Gastrocnemius medialis (tissue), 4 donors: ENCODE measurements around the gene GCGR. TPM values are rescaled to one million over a fixed set of nuclear protein-coding genes. Genes with fewer than 3 reads are reported as not detected.

Experiments used
- ATAC-seq, 2 donors: fragments of 150-250 bp; one replicate each; pipeline ENCODE4 v1.9.1; 2016
- DNase-seq, 2 donors: peaks; one replicate each; pipeline ENCODE4 v3.0.0-alpha.2; 2019
- H3K27ac ChIP-seq, 4 donors: fragments of 200-600 bp; sonication (generic); 1 replicate in 1 of 4; 2 replicates in 3 of 4; pipeline ENCODE4 v1.5.1; 2016 to 2018; ENCODE audit warnings: mild to moderate bottlenecking in 2 of 4, moderate library complexity in 1 of 4
- H3K27me3 ChIP-seq, 3 donors: fragments of 200-600 bp; sonication (generic) in 2 of 3; 1 replicate in 1 of 3; 2 replicates in 2 of 3; pipeline versions ENCODE4 v1.5.1 to v1.6.0; 2016 to 2019; ENCODE audit warnings: mild to moderate bottlenecking in 1 of 3, moderate library complexity in 1 of 3
- H3K36me3 ChIP-seq, 2 donors: fragments of 200-600 bp; sonication (generic) in 1 of 2; one replicate each; pipeline ENCODE4 v1.5.1; 2017 to 2018
- H3K4me1 ChIP-seq, 2 donors: fragments of 200-600 bp; sonication (generic) in 1 of 2; one replicate each; pipeline ENCODE4 v1.5.1; 2016 to 2017; ENCODE audit warnings: mild to moderate bottlenecking in 2 of 2
- H3K4me3 ChIP-seq, 4 donors: fragments of 200-600 bp; sonication (generic) in 3 of 4; 1 replicate in 1 of 4; 2 replicates in 3 of 4; pipeline ENCODE4 v1.5.1; 2016 to 2019; ENCODE audit warnings: mild to moderate bottlenecking in 2 of 4
- H3K9me3 ChIP-seq, 3 donors: fragments of 200-600 bp; sonication (generic) in 2 of 3; 1 replicate in 1 of 3; 2 replicates in 2 of 3; pipeline ENCODE4 v1.5.1; 2016 to 2019
- CTCF ChIP-seq, 5 experiments: fragments of 450-650 bp in 3 of 5; fragments of 200-600 bp in 2 of 5; sonication (generic) in 2 of 5; IDR thresholded peaks in 4 of 5; conservative IDR thresholded peaks in 1 of 5; 1 replicate in 4 of 5; 2 replicates in 1 of 5; pipeline ENCODE4 v1.5.1; 2016 to 2019; ENCODE audit warnings: antibody characterized with exemption in 5 of 5, mild to moderate bottlenecking in 3 of 5, moderate library complexity in 3 of 5
- POLR2A ChIP-seq, 2 donors: fragments of 450-650 bp; IDR thresholded peaks; one replicate each; pipeline ENCODE4 v1.6.1; 2017; ENCODE audit warnings: antibody characterized with exemption in 2 of 2, mild to moderate bottlenecking in 2 of 2, moderate library complexity in 2 of 2
- in situ Hi-C, 4 donors: fragments of 200-750 bp; cut with MboI; loops; one replicate each; pipeline versions ENCODE4 v1.15.0 to v1.8.0; 2017; ENCODE audit warnings: low sequenced_read_pairs in 4 of 4
- intact Hi-C: fragments of 100-400 bp; cut with DNase I; formaldehyde crosslinking; loops from one replicate; pipeline ENCODE4 v1.15.1; 2023; ENCODE audit warnings: low total_unique reads
- total RNA-seq, 4 donors: library from RNA; depleted of rRNA; stranded (reverse); fragments of >200 nt; gene quantifications; one replicate each; pipeline versions ENCODE4 v1.1.0 to v1.2.3, GENCODE V29; 2016

The GCGR gene
- total RNA-seq, 4 donors from 2014 or later = 0.29 TPM; not detected in 3

- intact Hi-C loops = loop anchor here (1.0 kb wide), 2 partner anchors 34 to 122 kb away; no protein-coding TSS in a partner anchor
- H3K9me3 ChIP-seq = no peaks in the 10 kb centered on the region
- TF ChIP-seq CTCF (IDR thresholded peaks at IDR 0.05 in 4 of 5, conservative IDR thresholded peaks at IDR 0.05 in 1 of 5) (peak in 3 of 5 experiments; percentile 13 to 51 (median 25)), POLR2A (IDR thresholded peaks at IDR 0.05) (no peak)
Measured at GRCh38 chr17:81854974-81855774, 51.2 kb downstream of the GCGR start.

GRCh38 chr17:81858170-81858966 lies 54.4 kb downstream of the GCGR start:
- in situ Hi-C loops (loop anchor here in 1 of 4 donors (5.0 kb wide), 1 partner anchor 36 kb away; no protein-coding TSS in a partner anchor), intact Hi-C loops (no loop called here)
- peaks cover 43 to 57% of the 10 kb centered on the region in 2 donors for H3K4me1 ChIP-seq
- ATAC-seq = no peak
- TF ChIP-seq POLR2A (IDR thresholded peaks at IDR 0.05) = peak in 1 of 2 donors; percentile 34
- no peak for TF ChIP-seq CTCF (IDR thresholded peaks at IDR 0.05 in 4 of 5, conservative IDR thresholded peaks at IDR 0.05 in 1 of 5)
- peak overlapping the region; percentile 56 to 94 (median 72) for H3K4me3 ChIP-seq
- DNase-seq = no peak
- peak overlapping the region; percentile 86 to 98 (median 92) for H3K27ac ChIP-seq
- no peaks in the 10 kb centered on the region for H3K9me3 ChIP-seq
- H3K27me3 ChIP-seq = no peaks in the 10 kb centered on the region
- H3K36me3 ChIP-seq = peaks cover 0 to 39% of the 10 kb centered on the region in 2 donors

More at GRCh38 chr17:81854974-81855774, 51.2 kb downstream of the GCGR start:
- Histone ChIP-seq H3K4me1 (peaks cover 23 to 37% of the 10 kb centered on the region in 2 donors), H3K36me3 (peaks cover 0 to 71% of the 10 kb centered on the region in 2 donors), H3K27me3 (no peaks in the 10 kb centered on the region), H3K4me3 (no peak overlapping the region), H3K27ac (peak overlapping the region; percentile 23 to 86 (median 46))
- DNase-seq (peak in 1 of 2 donors; percentile 75), ATAC-seq (peak; percentile 41 to 74)
- in situ Hi-C loops = loop anchor here in 1 of 4 donors (5.0 kb wide), 1 partner anchor 33 kb away; no protein-coding TSS in a partner anchor

- ATAC-seq = no peak
- no peaks in the 10 kb centered on the region for H3K9me3 ChIP-seq
- peaks cover 0 to 30% of the 10 kb centered on the region in 2 donors for H3K36me3 ChIP-seq
- DNase-seq = no peak
- H3K4me3 ChIP-seq = peak overlapping the region; percentile 56 to 94 (median 72)
- in situ Hi-C loops = loop anchor here in 1 of 4 donors (5.0 kb wide), 1 partner anchor 37 kb away; no protein-coding TSS in a partner anchor
- peaks cover 51 to 63% of the 10 kb centered on the region in 2 donors for H3K4me1 ChIP-seq
- H3K27me3 ChIP-seq = no peaks in the 10 kb centered on the region
- intact Hi-C loops = no loop called here
- peak overlapping the region; percentile 86 to 98 (median 92) for H3K27ac ChIP-seq
- TF ChIP-seq POLR2A (IDR thresholded peaks at IDR 0.05) = no peak
- no peak for TF ChIP-seq CTCF (IDR thresholded peaks at IDR 0.05 in 4 of 5, conservative IDR thresholded peaks at IDR 0.05 in 1 of 5)
Measured at GRCh38 chr17:81858967-81859905, 55.3 kb downstream of the GCGR start.
